ENCODE measurements around the gene GABPB1.
"Not testable (repeated sequence)": the region's sequence is repeated elsewhere in the genome, so short reads cannot be mapped to it uniquely, and the experiment has no call there.

Gene GABPB1

GRCh38 chr15:50378776-50379175, 23.8 kb upstream of the GABPB1 start:
- H3K27me3 ChIP-seq (ENCODE audit: insufficient read depth, low read depth, severe bottlenecking): no peaks in the 10 kb centered on the region
- TF ChIP-seq, protein P1, sequence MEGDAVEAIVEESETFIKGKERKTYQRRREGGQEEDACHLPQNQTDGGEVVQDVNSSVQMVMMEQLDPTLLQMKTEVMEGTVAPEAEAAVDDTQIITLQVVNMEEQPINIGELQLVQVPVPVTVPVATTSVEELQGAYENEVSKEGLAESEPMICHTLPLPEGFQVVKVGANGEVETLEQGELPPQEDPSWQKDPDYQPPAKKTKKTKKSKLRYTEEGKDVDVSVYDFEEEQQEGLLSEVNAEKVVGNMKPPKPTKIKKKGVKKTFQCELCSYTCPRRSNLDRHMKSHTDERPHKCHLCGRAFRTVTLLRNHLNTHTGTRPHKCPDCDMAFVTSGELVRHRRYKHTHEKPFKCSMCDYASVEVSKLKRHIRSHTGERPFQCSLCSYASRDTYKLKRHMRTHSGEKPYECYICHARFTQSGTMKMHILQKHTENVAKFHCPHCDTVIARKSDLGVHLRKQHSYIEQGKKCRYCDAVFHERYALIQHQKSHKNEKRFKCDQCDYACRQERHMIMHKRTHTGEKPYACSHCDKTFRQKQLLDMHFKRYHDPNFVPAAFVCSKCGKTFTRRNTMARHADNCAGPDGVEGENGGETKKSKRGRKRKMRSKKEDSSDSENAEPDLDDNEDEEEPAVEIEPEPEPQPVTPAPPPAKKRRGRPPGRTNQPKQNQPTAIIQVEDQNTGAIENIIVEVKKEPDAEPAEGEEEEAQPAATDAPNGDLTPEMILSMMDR (IDR thresholded peaks at IDR 0.05; ENCODE audit: low read depth, low read length): no peak
- DNase-seq: no peak
- no peaks in the 10 kb centered on the region for H3K9me3 ChIP-seq (ENCODE audit: severe bottlenecking)
- H3K27ac ChIP-seq: no peak overlapping the region
- no peak overlapping the region for H3K4me3 ChIP-seq (ENCODE audit: low read depth, low read length)
- no peaks in the 10 kb centered on the region for H3K36me3 ChIP-seq

DNA sequence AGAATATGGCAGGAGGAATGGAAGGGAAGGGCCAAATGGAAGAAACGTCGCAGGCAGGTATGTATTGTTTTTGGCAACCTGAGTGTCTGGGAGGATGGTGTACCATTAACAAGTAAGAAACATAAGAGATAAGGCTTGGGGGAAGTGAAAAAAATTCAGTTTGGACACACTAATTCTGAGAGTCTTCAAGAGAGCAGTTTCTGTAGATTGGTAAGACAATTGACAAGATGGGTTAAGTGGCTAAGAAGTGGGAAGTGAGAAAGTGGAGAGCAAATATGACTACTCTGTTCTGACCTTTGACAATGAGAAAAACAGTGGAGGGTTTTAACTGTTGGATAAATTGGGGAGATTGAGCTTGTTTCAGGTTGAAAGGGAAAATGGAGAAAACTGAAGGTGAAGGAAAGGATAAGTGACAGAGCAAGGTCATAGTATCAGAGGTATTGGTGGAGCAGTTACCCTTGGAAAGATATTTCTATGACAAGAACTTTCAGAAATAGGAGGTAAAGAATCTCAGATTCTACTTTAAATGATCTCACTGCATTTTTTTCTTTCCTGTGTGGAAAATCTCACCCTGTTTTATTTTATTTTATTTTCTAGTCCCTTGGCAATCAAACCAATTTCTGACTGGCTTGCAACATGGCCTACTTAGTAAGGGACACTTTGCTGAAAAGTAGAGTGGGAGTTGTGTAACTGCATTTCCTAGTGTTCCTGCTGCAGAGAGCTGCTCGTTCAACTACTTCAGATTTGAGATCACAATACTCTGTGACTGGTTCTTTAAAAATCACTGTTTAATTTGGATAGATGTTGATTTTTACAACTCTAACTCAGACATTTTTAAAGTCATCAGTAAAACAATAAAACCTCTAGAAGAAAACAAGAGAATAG, 23.1 kb upstream of the GABPB1 start:
- DNase-seq: no peak

GRCh38 chr15:50369564-50369963, 14.6 kb upstream of the GABPB1 start:
- not testable (repeated sequence) for H3K36me3 ChIP-seq; DNase-seq; H3K27ac ChIP-seq; H3K9me3 ChIP-seq (ENCODE audit: severe bottlenecking); H3K4me3 ChIP-seq (ENCODE audit: low read depth, low read length); H3K27me3 ChIP-seq (ENCODE audit: insufficient read depth, low read depth, severe bottlenecking)

More for the DNA sequence above, 23.1 kb upstream of the GABPB1 start:
- Histone ChIP-seq H3K4me3 (ENCODE audit: low read depth, low read length) (no peak overlapping the region), H3K27me3 (ENCODE audit: insufficient read depth, low read depth, severe bottlenecking) (no peaks in the 10 kb centered on the region), H3K27ac (no peak overlapping the region), H3K9me3 (ENCODE audit: severe bottlenecking) (no peaks in the 10 kb centered on the region), H3K36me3 (no peaks in the 10 kb centered on the region)
- TF ChIP-seq, protein P1 (IDR thresholded peaks at IDR 0.05; ENCODE audit: low read depth, low read length): no peak

- Histone ChIP-seq H3K36me3 (peaks cover 27% of the 10 kb centered on the region), H3K9me3 (ENCODE audit: severe bottlenecking) (no peaks in the 10 kb centered on the region), H3K27me3 (ENCODE audit: insufficient read depth, low read depth, severe bottlenecking) (no peaks in the 10 kb centered on the region), H3K27ac (no peak overlapping the region), H3K4me3 (ENCODE audit: low read depth, low read length) (no peak overlapping the region)
- TF ChIP-seq, protein P1 (IDR thresholded peaks at IDR 0.05; ENCODE audit: low read depth, low read length): no peak
- DNase-seq: no peak
These were observed 11.0 kb upstream of the GABPB1 start for GRCh38 chr15:50365971-50366370.

DNA sequence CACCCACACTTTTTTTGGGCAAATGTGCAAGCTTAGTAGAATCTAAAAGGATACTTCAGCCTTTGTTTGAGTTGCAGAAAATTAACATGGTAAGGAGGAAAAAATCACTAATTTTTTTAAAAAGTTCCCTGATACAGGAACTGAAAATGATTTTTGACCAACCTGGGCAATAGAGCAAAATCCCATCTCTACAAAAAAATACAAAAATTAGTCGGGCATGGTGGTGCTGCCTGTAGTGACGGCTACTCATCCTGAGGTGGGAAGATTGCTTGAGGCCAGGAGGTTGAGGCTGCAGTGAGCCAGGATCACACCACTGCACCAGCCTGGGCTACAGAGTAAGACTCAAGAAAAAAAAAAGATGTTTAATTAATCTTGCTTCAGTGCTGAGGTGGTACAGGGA, 10.6 kb upstream of the GABPB1 start:
- Histone ChIP-seq H3K9me3 (ENCODE audit: severe bottlenecking) (no peaks in the 10 kb centered on the region), H3K36me3 (peaks cover 31% of the 10 kb centered on the region), H3K27ac (no peak overlapping the region), H3K4me3 (ENCODE audit: low read depth, low read length) (no peak overlapping the region), H3K27me3 (ENCODE audit: insufficient read depth, low read depth, severe bottlenecking) (no peaks in the 10 kb centered on the region)
- no peak for DNase-seq
- TF ChIP-seq, protein P1 (IDR thresholded peaks at IDR 0.05; ENCODE audit: low read depth, low read length): no peak

DNA sequence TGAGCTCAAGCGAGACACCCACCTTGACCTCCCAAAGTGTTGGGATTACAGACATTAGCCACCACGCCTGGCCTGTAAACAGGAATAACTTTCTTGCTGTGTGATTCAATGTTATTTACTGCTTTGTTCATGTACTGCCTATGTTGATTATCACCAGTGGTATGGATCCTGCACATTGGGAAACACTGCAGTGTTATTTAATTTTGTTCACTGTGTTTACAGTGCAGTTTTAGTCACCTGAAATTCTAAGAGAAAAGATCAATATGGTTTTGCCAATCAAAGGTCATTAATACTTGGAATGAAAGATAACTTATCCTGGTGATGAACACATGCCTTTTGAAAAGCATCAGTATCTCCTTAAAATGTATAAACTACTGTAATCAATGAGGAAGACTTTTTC, 8.6 kb upstream of the GABPB1 start:
- H3K4me3 ChIP-seq (ENCODE audit: low read depth, low read length): no peak overlapping the region
- no peak for DNase-seq
- peaks cover 51% of the 10 kb centered on the region for H3K36me3 ChIP-seq
- no peaks in the 10 kb centered on the region for H3K27me3 ChIP-seq (ENCODE audit: insufficient read depth, low read depth, severe bottlenecking)
- TF ChIP-seq, protein P1 (IDR thresholded peaks at IDR 0.05; ENCODE audit: low read depth, low read length): no peak
- no peak overlapping the region for H3K27ac ChIP-seq
- H3K9me3 ChIP-seq (ENCODE audit: severe bottlenecking): no peaks in the 10 kb centered on the region
